Hypothalamus (tissue), 51 donors: ENCODE results near the gene SERPINA1.

ENCODE experiments used
- DNase-seq, 51 donors: peaks; one replicate each; lab custom pipeline; 2025; lab: John Stamatoyannopoulos, UW

The SERPINA1 gene

DNA sequence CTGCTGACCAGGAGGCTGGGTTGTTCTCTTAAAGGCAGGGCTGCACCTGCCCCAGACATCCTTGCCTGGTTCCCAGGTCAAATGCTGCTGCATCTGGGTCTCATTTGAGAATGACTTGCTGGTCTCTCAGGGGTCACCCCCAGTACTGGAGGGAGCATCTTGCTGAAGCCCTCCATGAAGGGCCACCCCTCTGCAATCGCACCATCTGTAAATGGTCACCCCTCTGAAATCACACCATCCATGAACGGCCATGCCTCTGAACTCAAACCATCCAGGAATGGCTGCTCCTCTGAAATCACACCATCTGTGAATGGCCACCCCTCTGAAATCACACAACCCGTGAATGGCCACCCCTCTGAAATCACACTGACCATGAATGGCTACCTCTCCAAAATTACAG is 58.0 kb downstream of the SERPINA1 start:
- no peak for DNase-seq

DNA sequence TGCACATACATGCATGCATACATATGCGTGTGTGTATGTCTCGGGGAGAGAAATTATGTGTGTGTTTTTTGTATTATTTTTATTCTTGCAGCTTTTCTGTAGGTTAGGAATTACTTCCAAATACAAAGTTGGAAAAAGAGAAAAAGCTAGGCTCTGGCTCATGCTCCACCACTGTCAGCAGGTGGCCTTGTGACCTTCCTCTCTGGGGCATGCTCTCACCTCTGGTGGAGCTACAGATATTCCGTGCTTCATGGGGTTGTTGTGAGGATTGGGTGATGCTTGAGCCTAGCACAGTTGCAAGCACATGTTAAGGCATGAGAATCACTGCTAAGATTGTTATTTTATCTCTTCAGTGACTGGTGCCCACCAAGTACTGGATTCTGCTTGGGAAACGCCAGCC is 58.5 kb downstream of the SERPINA1 start:
- no peak for DNase-seq

DNA sequence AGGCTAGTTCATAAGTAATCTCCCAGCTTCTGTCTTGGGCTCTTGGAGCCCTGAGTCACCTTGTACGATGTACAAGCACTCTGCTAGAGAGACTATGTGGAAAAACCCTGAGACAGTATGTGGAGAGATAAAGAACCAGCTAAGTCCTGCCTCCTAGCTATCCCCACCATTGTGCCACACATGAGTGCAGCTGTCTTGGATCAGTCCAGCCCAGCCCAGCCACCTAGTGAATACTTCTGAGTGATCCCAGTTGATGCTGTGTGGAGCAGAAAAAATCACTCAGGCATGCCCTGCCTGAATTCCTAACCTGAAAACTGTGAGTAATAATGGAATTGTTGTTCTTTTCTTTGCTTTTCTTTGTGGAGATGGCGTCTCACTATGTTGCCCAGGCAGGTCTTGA is 60.2 kb downstream of the SERPINA1 start:
- DNase-seq = no peak
